Body of pancreas (tissue), 4 donors: ENCODE measurements around the gene RAPGEF4. TPM values are rescaled to one million over a fixed set of nuclear protein-coding genes. Genes with fewer than 3 reads are reported as not detected.

ENCODE experiments used
- ATAC-seq: fragments of 150-250 bp; one replicate; pipeline ENCODE4 v1.9.1; 2016
- DNase-seq, 4 donors: peaks; one replicate each; pipeline ENCODE4 v3.0.0-alpha.2; 2019
- H3K27ac ChIP-seq, 4 donors: fragments of 200-600 bp; sonication (generic); 1 replicate in 3 of 4; 2 replicates in 1 of 4; pipeline versions ENCODE4 v1.5.1 to v1.6.1; 2016 to 2019; ENCODE audit warnings: mild to moderate bottlenecking in 1 of 4, mixed read lengths in 1 of 4, moderate library complexity in 1 of 4
- H3K27me3 ChIP-seq, 2 donors: fragments of 200-600 bp; sonication (generic); one replicate each; pipeline ENCODE4 v1.6.0; 2016; ENCODE audit warnings: mild to moderate bottlenecking in 1 of 2
- H3K36me3 ChIP-seq, 2 donors: fragments of 200-600 bp; sonication (generic); replicated peaks in 1 of 2; 2 replicates each; pipeline ENCODE4 v1.5.1; 2016; ENCODE audit warnings: low read depth in 2 of 2; ENCODE audit not compliant: insufficient read depth in 1 of 2
- H3K4me1 ChIP-seq: fragments of 200-600 bp; sonication (generic); one replicate; pipeline ENCODE4 v1.6.0; 2016
- H3K4me3 ChIP-seq, 2 donors: fragments of 200-600 bp; sonication (generic); 1 replicate in 1 of 2; 2 replicates in 1 of 2; pipeline ENCODE4 v1.5.1; 2016 to 2019
- H3K9me3 ChIP-seq, 3 donors: fragments of 200-600 bp; sonication (generic); 1 replicate in 2 of 3; 2 replicates in 1 of 3; pipeline ENCODE4 v1.5.1; 2016
- CTCF ChIP-seq, 7 experiments: fragments of 450-650 bp in 4 of 7; fragments of 200-600 bp in 3 of 7; sonication (generic) in 3 of 7; IDR thresholded peaks; one replicate each; pipeline ENCODE4 v1.5.1; 2016 to 2019; ENCODE audit warnings: antibody characterized with exemption in 7 of 7
- POLR2A ChIP-seq, 3 donors: fragments of 450-650 bp; IDR thresholded peaks; one replicate each; pipeline ENCODE4 v1.6.1; 2016; ENCODE audit warnings: antibody characterized with exemption in 3 of 3, mild to moderate bottlenecking in 2 of 3
- WGBS, 2 donors: methylation state at CpG; one replicate each; pipeline ENCODE4 v1.1.5; 2017; 5-methylcytosine and 5-hydroxymethylcytosine counted together
- intact Hi-C: fragments of 100-400 bp; cut with DNase I; formaldehyde crosslinking; loops from one replicate; pipeline ENCODE4 v1.15.1; 2023
- total RNA-seq, 2 donors: library from RNA; depleted of rRNA; stranded (reverse); fragments of >200 nt; gene quantifications; one replicate each; pipeline ENCODE4 v1.1.0, GENCODE V29; 2016

The RAPGEF4 gene
- total RNA-seq, 2 donors from 2014 or later = 4.7 to 22.4 TPM

- H3K4me3 ChIP-seq = no peak overlapping the region
- H3K4me1 ChIP-seq = peaks cover 6% of the 10 kb centered on the region
- no peak for ATAC-seq
- no peaks in the 10 kb centered on the region for H3K9me3 ChIP-seq
- TF ChIP-seq POLR2A (IDR thresholded peaks at IDR 0.05) (no peak), CTCF (IDR thresholded peaks at IDR 0.05) (no peak)
- no peaks in the 10 kb centered on the region for H3K36me3 ChIP-seq
- WGBS, 2 donors = 85 to 88% methylated on average over 2 of the region's 2 CpGs
- DNase-seq = no peak
- no peak overlapping the region for H3K27ac ChIP-seq
- H3K27me3 ChIP-seq = no peaks in the 10 kb centered on the region
- intact Hi-C loops = no loop called here
Observed at GRCh38 chr2:172725284-172725683, 10.4 kb upstream of the RAPGEF4 start.

GRCh38 chr2:172725746-172726145 lies 9.9 kb upstream of the RAPGEF4 start:
- H3K4me3 ChIP-seq = no peak overlapping the region
- DNase-seq (no peak), ATAC-seq (no peak)
- no peak for TF ChIP-seq CTCF (IDR thresholded peaks at IDR 0.05)
- no peak for TF ChIP-seq POLR2A (IDR thresholded peaks at IDR 0.05)
- peaks cover 6% of the 10 kb centered on the region for H3K4me1 ChIP-seq
- WGBS, 2 donors = 77 to 95% methylated on average over 3 of the region's 3 CpGs
- no peaks in the 10 kb centered on the region for H3K36me3 ChIP-seq
- H3K27ac ChIP-seq = no peak overlapping the region
- H3K27me3 ChIP-seq = no peaks in the 10 kb centered on the region
- H3K9me3 ChIP-seq = no peaks in the 10 kb centered on the region
- intact Hi-C loops = no loop called here

- Histone ChIP-seq H3K27me3 (no peaks in the 10 kb centered on the region), H3K4me1 (peaks cover 6% of the 10 kb centered on the region), H3K9me3 (no peaks in the 10 kb centered on the region), H3K36me3 (no peaks in the 10 kb centered on the region), H3K27ac (no peak overlapping the region), H3K4me3 (no peak overlapping the region)
- intact Hi-C loops = no loop called here
- TF ChIP-seq CTCF (IDR thresholded peaks at IDR 0.05) = no peak
- TF ChIP-seq POLR2A (IDR thresholded peaks at IDR 0.05) = no peak
- peak in 1 of 4 donors; percentile 10 for DNase-seq
- ATAC-seq = peak; percentile 6
- WGBS, 2 donors = 74 to 83% methylated on average over 8 of the region's 8 CpGs
Observed at GRCh38 chr2:172726172-172726735, 9.4 kb upstream of the RAPGEF4 start.

GRCh38 chr2:172730411-172730810 lies 5.2 kb upstream of the RAPGEF4 start:
- intact Hi-C loops = no loop called here
- TF ChIP-seq POLR2A (IDR thresholded peaks at IDR 0.05) (no peak), CTCF (IDR thresholded peaks at IDR 0.05) (no peak)
- WGBS, 2 donors = 82 to 87% methylated on average over 2 of the region's 2 CpGs
- Histone ChIP-seq H3K9me3 (no peaks in the 10 kb centered on the region), H3K4me1 (peaks cover 5% of the 10 kb centered on the region), H3K4me3 (no peak overlapping the region), H3K36me3 (no peaks in the 10 kb centered on the region), H3K27me3 (no peaks in the 10 kb centered on the region), H3K27ac (no peak overlapping the region)
- DNase-seq = no peak
- no peak for ATAC-seq
